ENCODE measurements around the gene COPB2.

DNA sequence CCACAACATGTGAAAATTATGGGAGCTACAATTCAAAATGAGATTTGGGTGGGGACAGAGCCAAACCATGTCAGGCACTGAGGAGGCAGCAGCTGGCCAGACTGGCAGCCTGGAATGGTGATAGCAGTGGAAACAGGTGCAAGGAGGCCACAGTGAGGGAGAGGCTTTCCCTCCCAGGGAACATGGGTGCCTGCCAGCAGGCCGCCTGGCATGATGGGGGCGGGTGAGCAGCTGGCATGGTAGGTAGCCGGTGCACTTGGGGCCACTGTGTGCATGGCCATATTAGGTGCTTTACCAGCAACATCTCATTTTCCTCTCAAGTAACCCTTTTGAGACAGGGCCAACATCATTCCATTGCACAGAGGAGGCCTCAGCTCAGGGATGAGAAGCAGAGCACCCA is 63.9 kb downstream of the COPB2 start:
- TF ChIP-seq CTCF (conservative IDR thresholded peaks at IDR 0.05; ENCODE audit: low read depth, low read length) (no peak), EZH2 (IDR thresholded peaks at IDR 0.05; ENCODE audit: borderline replicate concordance, low read depth, low read length, poor library complexity, severe bottlenecking) (no peak)

Data from A673 (cell line).